DMS 273 treated with DMSO at 0.1 percent for 48 hours (cell line): Measurements from ENCODE around the gene ANKS1B.
"Not testable (repeated sequence)": the region's sequence is repeated elsewhere in the genome, so short reads cannot be mapped to it uniquely, and the experiment has no call there.

Source experiments
- DNase-seq: peaks from one replicate; lab custom pipeline; 2025; lab: John Stamatoyannopoulos, UW

Gene ANKS1B

DNA sequence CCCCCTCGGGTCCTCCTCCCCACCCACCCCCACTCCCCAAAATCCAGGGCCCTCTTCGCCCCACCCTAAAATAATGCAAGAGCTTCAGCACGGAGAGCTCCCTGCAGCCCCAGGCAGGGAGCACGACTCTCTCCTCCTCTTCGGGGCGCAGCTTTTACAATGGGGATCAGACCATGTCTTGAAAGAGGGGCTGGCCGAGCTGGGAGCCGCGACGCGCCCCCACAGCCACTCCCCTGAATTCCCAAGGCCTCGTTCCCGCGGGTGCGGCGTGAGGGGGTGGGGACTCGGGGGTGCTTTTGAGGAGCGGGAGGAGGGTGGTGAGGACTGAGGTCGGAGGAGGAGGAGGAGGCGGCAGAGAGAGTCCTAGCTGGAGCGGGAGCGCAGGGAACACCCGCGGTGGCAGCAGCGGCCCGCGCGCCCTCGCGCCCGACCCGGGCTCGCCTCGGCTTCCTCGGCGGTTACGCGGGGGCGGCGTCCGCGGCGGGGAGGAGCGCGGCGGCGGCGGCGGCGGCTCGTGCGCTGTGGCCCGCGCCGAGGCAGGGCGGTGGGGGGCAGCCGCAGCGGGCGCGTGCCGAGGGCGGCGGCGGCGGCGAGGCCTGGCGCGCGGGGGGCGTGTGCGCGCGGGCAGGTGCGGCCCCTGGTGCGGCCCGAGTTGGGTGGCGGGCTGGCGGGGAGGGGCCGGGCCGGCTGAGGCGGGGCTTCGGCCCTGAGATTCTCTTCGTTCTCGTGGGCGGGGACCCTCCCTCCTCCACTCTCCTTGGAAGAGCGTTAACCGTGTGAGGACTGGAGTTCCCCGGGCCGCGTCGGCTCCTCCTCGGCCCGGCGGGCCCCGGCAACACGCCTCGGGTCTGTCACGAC is at the start of gene ANKS1B:
ANKS1B (minus strand) TSS at position 666 of the 858 bp plus-strand sequence. CDS start 699 bp downstream, outside the sequence.
- DNase-seq, result peak; percentile 3

- no peak for DNase-seq
Observed at GRCh38 chr12:100031836-100032235, 47.1 kb upstream of the ANKS1B start.

DNA sequence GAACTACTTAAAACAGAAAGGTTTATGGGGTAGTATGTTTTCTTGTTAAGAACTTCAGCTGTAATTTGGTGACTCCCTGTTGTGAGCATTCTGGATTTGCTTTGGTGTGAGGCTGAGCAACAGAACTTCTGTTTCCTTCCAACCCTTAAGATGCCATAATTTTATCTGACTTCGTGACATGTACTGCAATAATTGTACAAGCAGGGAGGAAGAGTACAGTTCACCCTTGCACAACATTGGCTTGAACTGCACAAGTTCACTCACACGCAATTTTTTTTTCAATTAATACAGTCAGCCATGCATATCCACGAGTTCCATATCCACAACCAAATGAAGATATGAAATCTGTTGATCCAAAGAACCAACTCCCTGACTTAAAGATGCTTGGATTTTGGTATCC is 42.9 kb upstream of the ANKS1B start:
- no peak for DNase-seq

- DNase-seq, result no peak
Observed at GRCh38 chr12:100026241-100026640, 41.5 kb upstream of the ANKS1B start.

GRCh38 chr12:100024974-100025555 is 40.3 kb upstream of the ANKS1B start:
- DNase-seq, result no peak

DNA sequence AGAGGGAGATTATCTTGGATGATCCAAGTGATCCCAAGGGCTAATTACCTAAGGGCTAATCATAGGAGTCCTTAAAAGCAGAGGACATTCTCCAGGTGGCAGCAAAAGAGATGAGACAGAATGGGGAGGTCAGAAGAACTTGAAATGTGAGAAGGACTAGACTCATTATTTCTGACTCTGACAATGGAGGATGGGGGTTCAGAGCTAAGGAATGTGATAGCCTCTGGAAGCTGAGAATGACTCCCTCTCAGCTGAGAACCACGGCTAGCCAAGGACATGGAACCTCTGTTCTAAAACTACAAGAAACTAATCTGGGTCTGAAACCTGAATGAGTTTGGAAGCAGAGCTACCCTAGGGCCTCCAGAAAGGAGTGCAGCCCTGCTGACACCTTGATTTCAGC is 35.6 kb upstream of the ANKS1B start:
- DNase-seq, result no peak

DNA sequence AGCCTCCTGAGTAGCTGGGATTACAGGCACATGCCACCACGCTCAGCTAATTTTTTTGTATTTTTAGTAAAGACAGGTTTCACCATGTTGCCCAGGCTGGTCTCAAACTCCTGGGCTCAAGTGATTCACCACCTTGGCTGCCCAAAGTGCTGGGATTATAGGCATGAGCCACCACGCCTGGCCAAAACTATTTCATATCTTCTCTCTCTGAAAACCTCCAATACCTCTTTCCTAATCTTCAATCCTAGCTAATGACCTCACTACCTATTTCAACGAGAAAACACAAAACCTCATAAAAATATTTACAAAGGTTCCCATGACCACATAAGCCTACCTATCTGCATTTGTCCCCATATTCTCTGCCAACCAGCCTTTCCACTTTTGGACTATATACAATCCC is 32.3 kb upstream of the ANKS1B start:
- no peak for DNase-seq

- DNase-seq, result not testable (repeated sequence)
Observed at GRCh38 chr12:100016304-100016703, 31.6 kb upstream of the ANKS1B start.

- not testable (repeated sequence) for DNase-seq
Observed at GRCh38 chr12:100005846-100006245, 21.1 kb upstream of the ANKS1B start.

GRCh38 chr12:99997806-99998205 is 13.1 kb upstream of the ANKS1B start:
- DNase-seq, result no peak

DNA sequence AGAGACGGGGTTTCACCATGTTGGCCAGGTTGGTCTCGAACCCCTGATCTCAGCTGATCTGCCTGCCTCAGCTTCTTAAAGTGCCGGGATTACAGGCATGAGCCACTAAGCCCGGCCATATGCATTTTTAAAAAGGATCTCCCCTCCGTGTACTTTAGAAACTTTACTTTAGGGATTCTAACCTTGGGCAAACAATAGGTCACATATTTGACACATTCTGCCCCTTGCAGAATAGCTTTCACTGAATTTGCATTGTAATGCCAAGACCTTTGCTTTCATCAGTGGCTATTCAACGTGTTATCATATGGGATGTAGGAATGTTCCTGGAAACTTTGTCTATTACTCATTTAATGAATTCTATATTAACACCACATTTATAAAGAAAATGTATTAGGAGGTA is 11.4 kb upstream of the ANKS1B start:
- DNase-seq, result no peak

- no peak for DNase-seq
Observed at GRCh38 chr12:99985631-99986030, 895 bp upstream of the ANKS1B start.

DNA sequence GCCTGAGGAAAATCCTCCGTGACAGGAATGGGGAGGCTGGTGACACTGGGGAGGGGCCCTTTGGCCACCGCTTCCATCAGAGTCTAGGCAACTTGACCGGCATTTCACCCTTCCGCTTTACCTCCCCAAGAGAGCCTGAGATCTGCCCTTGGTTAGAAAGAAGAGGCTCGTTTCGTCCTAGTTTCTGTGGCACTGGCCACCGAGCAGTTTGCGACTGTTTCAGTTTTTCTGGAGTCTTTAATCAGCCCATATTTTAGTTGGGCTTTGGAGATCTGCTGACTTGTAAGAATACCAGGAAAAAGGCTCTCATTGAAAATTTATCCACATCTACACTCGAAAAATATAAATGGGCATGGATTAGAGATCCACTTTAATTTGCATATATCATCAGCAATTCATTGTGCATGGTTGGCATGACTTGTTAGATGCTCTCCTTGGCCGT is 414 bp upstream of the ANKS1B start:
- DNase-seq, result peak; percentile 1

DNA sequence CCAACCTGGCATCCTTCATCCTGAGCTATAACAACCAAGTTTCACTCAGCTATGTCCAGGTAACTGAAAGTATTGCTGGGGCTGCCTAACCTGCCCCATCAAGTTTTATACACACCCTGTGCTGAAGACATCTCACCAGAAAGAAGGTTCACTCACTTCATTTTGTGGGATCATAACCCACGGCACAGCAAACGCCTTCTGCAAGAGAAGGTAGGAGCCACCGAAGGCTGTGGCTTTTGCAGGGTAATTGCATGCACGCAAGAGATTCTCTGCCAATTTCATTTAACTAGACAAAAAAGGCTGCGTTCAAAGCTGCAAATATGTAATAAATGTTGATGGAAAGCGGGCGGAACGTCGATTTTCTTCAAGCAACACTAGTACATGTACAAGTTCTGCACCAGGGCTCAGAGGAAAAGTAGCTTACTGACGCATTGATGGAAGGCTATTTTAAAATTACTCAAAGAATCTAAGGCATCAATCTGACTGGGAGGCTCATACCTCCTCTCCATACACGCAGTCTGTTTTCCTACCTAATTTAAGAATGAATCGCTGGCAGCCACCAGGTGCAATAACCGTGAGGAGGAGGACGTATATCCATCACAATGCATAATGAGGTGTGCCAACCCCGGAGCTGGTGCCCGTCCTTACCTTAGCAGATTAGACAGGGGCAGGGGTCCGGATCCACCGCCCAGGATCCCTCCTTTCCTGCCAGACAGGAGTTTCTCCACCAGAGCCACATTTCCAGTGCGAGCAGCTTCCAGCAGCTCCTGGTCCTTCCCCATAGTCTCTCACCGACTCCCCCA is 1.1 kb downstream of the ANKS1B start:
- DNase-seq, result no peak

DNA sequence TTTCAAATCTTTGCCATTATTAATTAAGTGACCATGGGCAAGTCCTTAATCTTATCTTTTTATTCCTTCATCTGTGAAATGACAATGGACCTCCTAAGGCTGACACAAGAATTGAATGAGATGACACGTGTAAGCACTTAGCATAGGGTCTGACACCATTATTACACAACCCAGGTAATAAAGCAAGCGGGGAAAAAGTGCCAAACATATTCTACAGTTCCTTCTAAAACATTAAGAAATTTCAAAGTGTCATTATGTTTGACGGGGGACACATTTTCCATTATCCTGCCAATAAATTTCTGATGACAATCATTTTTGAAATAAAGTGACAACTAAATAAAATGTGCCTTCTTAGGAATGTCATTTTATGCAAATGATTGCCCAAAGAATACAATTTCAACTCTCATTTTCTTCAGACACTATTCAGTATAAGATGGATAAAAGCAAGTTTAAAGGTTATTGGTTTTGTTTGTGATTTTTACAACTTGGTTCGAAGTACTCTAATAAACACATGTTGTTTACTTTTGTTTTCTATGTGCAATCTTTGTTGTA is 3.0 kb downstream of the ANKS1B start:
- no peak for DNase-seq

DNA sequence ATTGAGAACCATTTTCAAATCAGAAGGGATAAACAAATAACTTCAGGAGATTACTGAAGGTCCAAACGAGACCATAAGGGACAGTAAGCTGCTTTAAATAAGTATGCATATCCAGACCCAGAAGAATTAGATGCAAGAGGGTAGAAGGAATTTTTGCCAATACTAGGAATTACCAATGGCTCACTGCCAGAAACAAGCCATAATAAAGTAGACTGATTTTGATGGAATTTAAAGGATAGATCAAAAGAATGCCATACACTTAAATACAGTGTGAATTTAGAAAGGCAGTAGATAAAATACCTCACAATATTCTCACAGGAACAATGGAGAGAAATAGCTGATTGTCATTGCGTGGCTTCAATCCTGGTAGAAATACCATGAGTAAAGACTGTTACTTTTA is 5.3 kb downstream of the ANKS1B start:
- no peak for DNase-seq

- DNase-seq, result no peak
Observed at GRCh38 chr12:99978152-99978551, 6.6 kb downstream of the ANKS1B start.

DNA sequence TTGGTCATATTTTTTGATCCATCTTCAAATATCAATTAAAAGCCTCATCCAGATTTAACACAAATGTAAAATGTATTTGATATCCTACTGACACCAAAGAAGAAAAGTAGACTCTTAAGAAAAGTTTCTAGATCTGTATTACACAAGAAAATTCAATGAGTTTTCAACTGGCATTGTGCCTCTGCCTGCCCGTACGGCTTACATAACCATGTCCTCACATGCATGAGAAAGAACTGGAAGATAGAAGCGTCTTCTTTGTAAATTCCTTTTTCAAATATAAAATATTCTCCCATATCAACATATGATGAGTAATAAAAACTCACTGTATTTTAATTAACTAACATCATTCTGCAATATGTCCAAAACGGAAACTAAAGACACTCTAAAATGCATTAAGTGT is 7.2 kb downstream of the ANKS1B start:
- DNase-seq, result no peak

DNA sequence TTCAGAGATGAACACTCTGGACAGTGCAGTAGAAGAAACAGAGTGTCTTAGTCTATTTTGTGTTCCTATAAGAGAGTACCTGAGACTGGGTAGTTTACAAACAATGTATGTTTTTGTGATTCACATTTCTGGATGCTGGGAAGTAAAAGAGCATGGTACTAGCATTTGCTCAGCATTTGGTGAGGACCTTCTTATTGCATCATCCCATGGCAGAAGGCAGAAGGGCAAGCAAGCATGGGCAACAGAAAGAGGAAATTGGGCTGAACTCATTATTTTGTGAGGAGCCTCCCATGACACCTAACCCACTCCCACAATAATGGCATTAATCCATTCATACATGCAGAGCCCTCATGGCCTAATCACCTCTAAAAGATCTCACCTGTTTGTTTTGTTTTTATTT is 8.0 kb downstream of the ANKS1B start:
- DNase-seq, result no peak

DNA sequence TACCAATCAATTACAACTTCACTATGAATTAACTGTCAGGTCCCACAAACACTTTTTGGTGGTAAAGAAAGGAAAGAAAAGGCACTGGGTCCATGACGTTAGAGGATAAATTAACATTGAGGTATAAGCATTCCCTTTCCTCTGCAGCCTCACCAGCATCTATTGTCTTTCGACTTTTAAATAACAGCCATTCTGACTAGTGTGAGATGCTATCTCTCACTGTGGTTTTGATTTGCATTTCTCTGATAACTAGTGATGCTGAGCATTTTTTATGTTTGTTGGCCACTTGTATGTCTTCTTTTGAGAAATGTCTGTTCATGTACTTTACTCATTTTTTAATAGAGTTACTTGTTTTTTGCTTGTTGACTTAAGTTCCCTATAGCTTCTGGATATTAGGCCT is 9.4 kb downstream of the ANKS1B start:
- DNase-seq, result no peak

DNA sequence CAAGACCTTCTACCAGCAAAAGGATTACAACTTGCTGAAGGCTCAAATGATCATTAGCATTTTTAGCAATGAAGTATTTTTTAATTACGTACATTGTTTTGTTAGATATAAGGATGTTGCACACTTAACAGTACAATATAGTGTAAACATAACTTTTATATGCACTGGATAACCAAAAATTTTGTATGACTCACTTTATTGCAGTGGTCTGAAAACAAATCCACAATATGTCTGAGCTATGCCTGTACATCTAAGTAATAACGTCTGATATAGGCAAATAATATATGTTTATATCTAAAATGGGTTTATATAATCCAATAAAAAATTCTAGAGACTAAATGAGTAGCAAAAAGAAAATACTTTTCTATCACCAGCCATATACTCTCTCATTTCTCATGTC is 10.6 kb downstream of the ANKS1B start:
- no peak for DNase-seq

DNA sequence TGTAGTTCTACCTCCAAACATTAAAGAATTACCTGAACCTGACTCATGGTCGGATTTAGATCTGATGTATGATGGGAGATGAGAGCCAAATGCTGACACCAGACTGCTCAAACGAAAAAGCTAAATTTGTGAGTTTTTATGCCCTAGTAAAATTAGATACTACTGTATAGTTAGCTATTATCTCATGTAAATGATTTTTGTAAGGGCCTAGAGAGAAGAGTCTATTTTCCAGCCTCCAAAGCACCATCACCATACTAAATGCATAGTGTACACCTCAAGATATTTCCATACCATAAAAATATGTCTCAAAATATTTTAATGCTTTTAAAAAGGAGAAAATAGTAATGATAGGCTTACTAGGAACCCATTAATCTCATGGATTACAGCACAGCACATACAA is 18.3 kb downstream of the ANKS1B start:
- DNase-seq, result no peak
